Mesendoderm (in vitro differentiated cells): ENCODE measurements around the gene S100A12.

ENCODE experiments used
- DNase-seq: peaks from one replicate; pipeline ENCODE4 v3.0.0; 2013
- H2AK5ac ChIP-seq: 2 replicates; pipeline ENCODE4 v1.6.1; 2013; ENCODE audit warnings: low read length, inconsistent platforms
- H2BK120ac ChIP-seq: 2 replicates; pipeline ENCODE4 v1.6.1; 2013; ENCODE audit warnings: low read depth, mild to moderate bottlenecking, low read length, moderate library complexity, mixed read lengths
- H2BK15ac ChIP-seq: replicated peaks from 2 replicates; pipeline ENCODE4 v1.6.1; 2013; ENCODE audit warnings: low read depth, mild to moderate bottlenecking, moderate library complexity
- H2BK5ac ChIP-seq: 2 replicates; pipeline ENCODE4 v1.6.1; 2013; ENCODE audit warnings: low read length, inconsistent platforms
- H3K18ac ChIP-seq: 2 replicates; pipeline ENCODE4 v1.6.1; 2013; ENCODE audit warnings: mild to moderate bottlenecking, low read length, mixed read lengths
- H3K23ac ChIP-seq: one replicate; pipeline ENCODE4 v1.6.1; 2013; ENCODE audit warnings: low read length
- H3K27ac ChIP-seq: 2 replicates; pipeline ENCODE4 v1.5.1; 2013; ENCODE audit warnings: low read depth, mild to moderate bottlenecking, inconsistent platforms, low read length, moderate library complexity
- H3K27me3 ChIP-seq: 2 replicates; pipeline ENCODE4 v1.6.1; 2013; ENCODE audit warnings: low read length, control low read depth, mild to moderate bottlenecking, inconsistent platforms; ENCODE audit not compliant: insufficient read depth, poor library complexity
- H3K36me3 ChIP-seq: 2 replicates; pipeline ENCODE4 v1.6.1; 2013; ENCODE audit warnings: low read length, inconsistent platforms; ENCODE audit not compliant: control insufficient read depth, insufficient read depth
- H3K4ac ChIP-seq: one replicate; pipeline ENCODE4 v1.6.1; 2013; ENCODE audit warnings: low read depth, mild to moderate bottlenecking, low read length, moderate library complexity
- H3K4me1 ChIP-seq: 2 replicates; pipeline ENCODE4 v1.6.1; 2013; ENCODE audit warnings: low read depth, low read length, inconsistent platforms; ENCODE audit not compliant: control insufficient read depth
- H3K4me2 ChIP-seq: 2 replicates; pipeline ENCODE4 v1.6.1; 2013; ENCODE audit warnings: low read length
- H3K4me3 ChIP-seq: 2 replicates; pipeline ENCODE4 v1.5.1; 2013; ENCODE audit warnings: mild to moderate bottlenecking, low read length
- H3K56ac ChIP-seq: one replicate; pipeline ENCODE4 v1.6.1; 2013; ENCODE audit warnings: low read length
- H3K79me1 ChIP-seq: 2 replicates; pipeline ENCODE4 v1.6.1; 2013; ENCODE audit warnings: low read length, inconsistent platforms
- H3K79me2 ChIP-seq: 2 replicates; pipeline ENCODE4 v1.6.1; 2013; ENCODE audit warnings: mild to moderate bottlenecking, low read length; ENCODE audit not compliant: control insufficient read depth, insufficient read depth
- H3K9ac ChIP-seq: 2 replicates; pipeline ENCODE4 v1.6.1; 2013; ENCODE audit warnings: low read length, inconsistent platforms
- H4K5ac ChIP-seq: one replicate; pipeline ENCODE4 v1.6.1; 2013; ENCODE audit warnings: low read length
- H4K8ac ChIP-seq: one replicate; pipeline ENCODE4 v1.6.1; 2013; ENCODE audit warnings: low read depth, mild to moderate bottlenecking, control low read depth, low read length, moderate library complexity
- WGBS: extraction: QIAGEN DNeasy Blood & Tissue Kit; methylation state at CpG from one replicate; pipeline ENCODE4 v1.1.7; 2013; ENCODE audit warnings: low lambda C conversion rate, missing lambda C conversion rate; ENCODE audit not compliant: insufficient coverage; ENCODE audit errors: extremely low coverage; 5-methylcytosine and 5-hydroxymethylcytosine counted together

Gene S100A12

DNA sequence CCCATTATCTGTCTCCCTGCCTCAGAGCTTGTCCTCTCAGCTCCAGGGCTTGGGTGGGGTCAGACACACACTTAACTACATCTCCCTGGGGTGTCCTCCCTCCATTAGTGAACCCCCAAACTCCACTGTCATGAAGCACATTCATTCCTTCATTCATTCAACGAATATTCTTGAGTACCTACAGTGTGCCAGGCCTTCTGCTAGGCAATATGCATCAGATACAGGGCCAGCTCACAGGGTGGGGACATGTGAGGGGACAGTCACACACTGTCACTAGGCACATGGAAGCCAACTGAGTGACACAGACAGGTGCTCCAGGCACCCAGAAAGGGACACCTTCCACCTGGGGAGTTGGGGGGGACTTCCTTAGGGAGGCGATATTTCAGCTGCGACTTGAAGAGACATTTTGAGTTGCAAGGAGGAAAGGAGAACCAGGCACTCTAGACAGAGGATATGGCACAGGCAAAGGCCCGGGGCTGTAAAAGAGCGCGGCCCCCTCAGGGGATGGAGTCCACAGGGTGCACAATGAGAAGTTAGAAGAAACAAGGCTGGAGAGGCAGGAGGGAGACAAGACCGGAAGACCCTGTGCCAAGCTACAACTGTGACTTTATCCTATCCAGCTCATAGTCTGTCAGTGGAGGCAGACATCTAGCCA lies 24.1 kb upstream of the S100A12 start:
- Histone ChIP-seq H3K27ac (no peak overlapping the region), H3K4me3 (no peak overlapping the region), H3K9ac (no peak overlapping the region), H2BK5ac (no peak overlapping the region), H2BK15ac (no peak overlapping the region), H3K36me3 (no peaks in the 10 kb centered on the region), H3K79me1 (no peaks in the 10 kb centered on the region), H3K79me2 (no peaks in the 10 kb centered on the region), H2BK120ac (no peak overlapping the region), H3K23ac (no peak overlapping the region), H2AK5ac (no peak overlapping the region), H3K4me2 (no peak overlapping the region), H3K18ac (no peak overlapping the region), H3K56ac (no peak overlapping the region), H3K4ac (no peak overlapping the region), H3K27me3 (no peaks in the 10 kb centered on the region), H4K5ac (no peak overlapping the region), H4K8ac (no peak overlapping the region), H3K4me1 (no peaks in the 10 kb centered on the region)
- no CpG with 5 or more reads among the region's 7 CpGs for WGBS
- no peak for DNase-seq

DNA sequence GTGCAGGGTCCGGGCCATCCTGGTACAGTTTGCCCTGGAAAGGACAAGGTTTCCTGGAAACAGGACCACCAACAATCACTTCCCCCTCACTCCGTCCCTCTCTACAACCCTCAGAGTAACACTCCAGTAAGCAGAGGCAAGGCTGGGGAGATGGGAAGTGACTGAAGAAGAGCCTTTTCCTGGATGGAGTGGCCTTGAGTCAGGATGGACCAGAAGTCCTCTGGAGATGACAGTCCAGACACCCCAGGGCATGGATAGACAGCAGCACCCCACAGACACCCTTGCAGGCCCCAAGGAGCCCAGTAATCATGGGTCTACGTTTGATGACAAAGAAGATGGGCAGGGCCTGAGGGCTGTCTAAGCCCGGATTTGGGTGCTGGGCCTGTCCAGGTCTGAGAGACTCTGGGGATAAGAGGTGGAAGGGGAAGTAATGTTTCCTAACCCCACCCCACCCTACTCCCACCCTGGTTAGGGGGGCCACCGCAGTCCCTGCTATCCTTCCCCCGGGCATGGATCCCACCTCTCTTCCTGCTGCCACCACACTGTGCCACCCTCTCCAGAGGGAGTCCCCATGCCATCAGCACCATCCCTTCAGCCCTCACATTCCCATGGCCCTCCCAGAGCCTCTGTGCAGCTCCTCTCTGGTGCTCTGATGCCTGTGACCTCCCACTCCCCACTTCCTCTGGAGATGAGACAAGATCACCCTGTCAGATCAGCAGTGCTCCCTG lies 22.7 kb upstream of the S100A12 start:
- no peaks in the 10 kb centered on the region for H3K79me2 ChIP-seq
- no peak overlapping the region for H3K56ac ChIP-seq
- no peak for DNase-seq
- H3K4me3 ChIP-seq = no peak overlapping the region
- H2BK15ac ChIP-seq = no peak overlapping the region
- H3K9ac ChIP-seq = no peak overlapping the region
- no peak overlapping the region for H3K4me2 ChIP-seq
- H4K5ac ChIP-seq = no peak overlapping the region
- H3K27me3 ChIP-seq = no peaks in the 10 kb centered on the region
- WGBS = no CpG with 5 or more reads among the region's 6 CpGs
- no peak overlapping the region for H3K23ac ChIP-seq
- H2AK5ac ChIP-seq = no peak overlapping the region
- no peak overlapping the region for H4K8ac ChIP-seq
- H2BK5ac ChIP-seq = no peak overlapping the region
- H3K79me1 ChIP-seq = no peaks in the 10 kb centered on the region
- no peak overlapping the region for H2BK120ac ChIP-seq
- H3K18ac ChIP-seq = no peak overlapping the region
- no peaks in the 10 kb centered on the region for H3K4me1 ChIP-seq
- H3K4ac ChIP-seq = no peak overlapping the region
- no peaks in the 10 kb centered on the region for H3K36me3 ChIP-seq
- H3K27ac ChIP-seq = no peak overlapping the region

- H3K56ac ChIP-seq = no peak overlapping the region
- H3K79me2 ChIP-seq = no peaks in the 10 kb centered on the region
- no CpG with 5 or more reads among the region's 19 CpGs for WGBS
- no peak overlapping the region for H3K18ac ChIP-seq
- no peaks in the 10 kb centered on the region for H3K36me3 ChIP-seq
- no peak overlapping the region for H4K8ac ChIP-seq
- H3K79me1 ChIP-seq = no peaks in the 10 kb centered on the region
- H3K4ac ChIP-seq = no peak overlapping the region
- no peak overlapping the region for H2AK5ac ChIP-seq
- no peak overlapping the region for H3K4me3 ChIP-seq
- H3K4me2 ChIP-seq = no peak overlapping the region
- no peak overlapping the region for H2BK5ac ChIP-seq
- no peaks in the 10 kb centered on the region for H3K4me1 ChIP-seq
- H2BK15ac ChIP-seq = no peak overlapping the region
- H2BK120ac ChIP-seq = no peak overlapping the region
- no peak for DNase-seq
- no peak overlapping the region for H3K27ac ChIP-seq
- H3K9ac ChIP-seq = no peak overlapping the region
- H4K5ac ChIP-seq = no peak overlapping the region
- no peaks in the 10 kb centered on the region for H3K27me3 ChIP-seq
- H3K23ac ChIP-seq = no peak overlapping the region
Observed at GRCh38 chr1:153397051-153397923, 21.9 kb upstream of the S100A12 start.

DNA sequence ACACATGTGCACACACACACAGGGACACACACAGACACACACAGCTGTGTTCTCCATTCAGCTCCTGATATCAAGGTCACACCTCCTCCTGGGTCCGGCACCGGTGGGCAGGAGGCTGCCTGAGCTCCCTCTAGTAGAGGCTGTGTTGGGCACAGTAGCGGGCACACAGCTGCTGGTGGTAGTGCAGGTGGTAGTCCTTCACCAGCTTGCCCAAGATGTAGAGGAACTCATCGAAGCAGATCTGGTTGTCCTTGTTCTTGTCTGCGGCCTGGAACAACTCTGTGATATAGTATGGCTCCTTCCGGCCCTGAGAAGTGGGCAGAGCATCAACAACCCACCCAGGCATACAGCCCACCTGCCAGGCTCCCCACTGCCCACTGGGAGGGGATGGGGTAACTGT lies 21.0 kb upstream of the S100A12 start:
- no peak overlapping the region for H4K5ac ChIP-seq
- no peak overlapping the region for H3K23ac ChIP-seq
- H3K79me1 ChIP-seq = no peaks in the 10 kb centered on the region
- no peak overlapping the region for H2BK5ac ChIP-seq
- H3K79me2 ChIP-seq = no peaks in the 10 kb centered on the region
- H3K56ac ChIP-seq = no peak overlapping the region
- no peak overlapping the region for H2BK120ac ChIP-seq
- no peak overlapping the region for H4K8ac ChIP-seq
- no peak overlapping the region for H2BK15ac ChIP-seq
- no peaks in the 10 kb centered on the region for H3K4me1 ChIP-seq
- H3K18ac ChIP-seq = no peak overlapping the region
- H3K4me2 ChIP-seq = no peak overlapping the region
- no peak overlapping the region for H2AK5ac ChIP-seq
- no peak overlapping the region for H3K4ac ChIP-seq
- H3K36me3 ChIP-seq = no peaks in the 10 kb centered on the region
- H3K27me3 ChIP-seq = no peaks in the 10 kb centered on the region
- H3K27ac ChIP-seq = no peak overlapping the region
- DNase-seq = no peak
- H3K4me3 ChIP-seq = no peak overlapping the region
- H3K9ac ChIP-seq = no peak overlapping the region
- no CpG with 5 or more reads among the region's 6 CpGs for WGBS

DNA sequence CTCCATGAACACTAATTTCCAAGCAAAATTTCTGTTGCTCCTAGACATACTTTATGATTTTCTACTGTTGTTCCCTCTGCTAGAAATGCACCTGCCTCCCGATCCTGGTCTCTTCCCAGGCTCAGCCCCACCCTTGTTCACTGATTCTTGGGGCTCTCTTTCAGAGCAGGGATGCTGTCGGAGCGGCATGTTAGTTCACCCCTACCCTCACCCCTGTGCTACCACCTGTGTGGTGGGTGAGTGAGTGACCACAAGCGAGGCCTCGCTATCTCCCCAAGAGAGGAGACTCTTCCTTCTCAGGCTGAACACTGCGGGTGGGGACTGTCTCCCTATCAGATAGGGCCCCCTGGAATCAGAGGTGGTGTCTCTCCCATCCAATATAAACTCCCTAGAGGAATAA lies 20.4 kb upstream of the S100A12 start:
- H2BK5ac ChIP-seq = no peak overlapping the region
- no peak overlapping the region for H4K5ac ChIP-seq
- H3K79me1 ChIP-seq = no peaks in the 10 kb centered on the region
- no peak overlapping the region for H2BK15ac ChIP-seq
- no peaks in the 10 kb centered on the region for H3K36me3 ChIP-seq
- no peak overlapping the region for H2AK5ac ChIP-seq
- no peaks in the 10 kb centered on the region for H3K4me1 ChIP-seq
- H3K79me2 ChIP-seq = no peaks in the 10 kb centered on the region
- WGBS = no CpG with 5 or more reads among the region's 6 CpGs
- H2BK120ac ChIP-seq = no peak overlapping the region
- no peak overlapping the region for H3K4ac ChIP-seq
- no peaks in the 10 kb centered on the region for H3K27me3 ChIP-seq
- no peak overlapping the region for H3K56ac ChIP-seq
- H3K4me3 ChIP-seq = no peak overlapping the region
- no peak overlapping the region for H3K18ac ChIP-seq
- no peak overlapping the region for H4K8ac ChIP-seq
- no peak overlapping the region for H3K23ac ChIP-seq
- no peak overlapping the region for H3K9ac ChIP-seq
- DNase-seq = no peak
- H3K4me2 ChIP-seq = no peak overlapping the region
- H3K27ac ChIP-seq = no peak overlapping the region
